Psoas muscle (tissue), 8 donors: ENCODE measurements around the gene OPRL1. TPM values are rescaled to one million over a fixed set of nuclear protein-coding genes. Genes with fewer than 3 reads are reported as not detected.

ENCODE experiments used
- ATAC-seq, 4 donors: fragments of 200-7000 bp; cut with Tn5 transposase; one replicate each; pipeline ENCODE4 v1.9.1; 2020; ENCODE audit warnings: moderate library complexity in 3 of 4, mild to moderate bottlenecking in 2 of 4
- DNase-seq, 2 donors: peaks; one replicate each; pipeline ENCODE4 v3.0.0-alpha.2; 2020
- H3K27ac ChIP-seq: fragments of 200-600 bp; one replicate; pipeline ENCODE4 v1.8.0; 2022
- H3K27me3 ChIP-seq, 3 donors: fragments of 200-600 bp in 1 of 3; one replicate each; pipeline versions ENCODE4 v1.6.1 to v1.8.0; 2013 to 2022; ENCODE audit warnings: low read length in 2 of 3, mild to moderate bottlenecking in 2 of 3, moderate library complexity in 1 of 3; ENCODE audit not compliant: insufficient read depth in 3 of 3
- H3K36me3 ChIP-seq, 2 donors: fragments of 200-600 bp in 1 of 2; one replicate each; pipeline versions ENCODE4 v1.6.1 to v1.8.0; 2013 to 2022; ENCODE audit warnings: low read depth in 1 of 2, mild to moderate bottlenecking in 1 of 2, moderate library complexity in 1 of 2; ENCODE audit not compliant: insufficient read depth in 1 of 2
- H3K4me1 ChIP-seq: fragments of 200-600 bp; one replicate; pipeline ENCODE4 v1.8.0; 2022
- H3K4me3 ChIP-seq: fragments of 200-600 bp; one replicate; pipeline ENCODE4 v1.8.0; 2022; ENCODE audit warnings: mild to moderate bottlenecking
- H3K9me3 ChIP-seq: fragments of 200-600 bp; one replicate; pipeline ENCODE4 v1.8.0; 2022
- WGBS, 3 donors: extraction: QIAGEN DNeasy Blood & Tissue Kit; methylation state at CpG; one replicate each; pipeline versions ENCODE4 v1.1.6 to v1.1.7; 2013; 5-methylcytosine and 5-hydroxymethylcytosine counted together
- intact Hi-C, 2 donors: fragments of 100-400 bp; cut with DNase I; formaldehyde crosslinking; loops; one replicate each; pipeline versions ENCODE4 v1.11.0 to v1.14.2; 2022
- polyA plus RNA-seq, 3 donors: library from polyadenylated mRNA; stranded (reverse); fragments of 200-250 nt; gene quantifications; one replicate each; pipeline ENCODE4 v1.2.3, GENCODE V29; 2013
- total RNA-seq, 4 donors: library from RNA; stranded (reverse); fragmentation: NEBNext Ultra II Directional in 2 of 4; extraction: Animal tissue kit (Norgen Biotek cat#: 25700) in 2 of 4; gene quantifications; one replicate each; pipeline versions ENCODE4 v1.2.1 to v1.2.4, GENCODE V29; 2021 to 2023
- TF ChIP-seq, protein P1 (sequence below): fragments of 200-600 bp; IDR thresholded peaks from one replicate; pipeline ENCODE4 v1.8.0; 2022; ENCODE audit warnings: antibody characterized with exemption
- donor health status: healthy with polysubstance abuse.
- donor health status: DM: no; HTN: no; CAD: no; lungs with moderate emphysema.
- donor health status: Bipolar disorder and iron deficiency.
- donor health status: healthy.
- donor health status: DM: yes; HTN: yes; CAD: no.
- donor health status: DM: no; HTN: no; CAD: no.
- donor health status: DM: no; HTN: no; CAD: no.
- donor health status: DM: yes; HTN: yes; CAD: no.

The OPRL1 gene
- total and polyA plus RNA-seq, 7 donors, result 0.03 to 0.94 (median 0.17) TPM

DNA sequence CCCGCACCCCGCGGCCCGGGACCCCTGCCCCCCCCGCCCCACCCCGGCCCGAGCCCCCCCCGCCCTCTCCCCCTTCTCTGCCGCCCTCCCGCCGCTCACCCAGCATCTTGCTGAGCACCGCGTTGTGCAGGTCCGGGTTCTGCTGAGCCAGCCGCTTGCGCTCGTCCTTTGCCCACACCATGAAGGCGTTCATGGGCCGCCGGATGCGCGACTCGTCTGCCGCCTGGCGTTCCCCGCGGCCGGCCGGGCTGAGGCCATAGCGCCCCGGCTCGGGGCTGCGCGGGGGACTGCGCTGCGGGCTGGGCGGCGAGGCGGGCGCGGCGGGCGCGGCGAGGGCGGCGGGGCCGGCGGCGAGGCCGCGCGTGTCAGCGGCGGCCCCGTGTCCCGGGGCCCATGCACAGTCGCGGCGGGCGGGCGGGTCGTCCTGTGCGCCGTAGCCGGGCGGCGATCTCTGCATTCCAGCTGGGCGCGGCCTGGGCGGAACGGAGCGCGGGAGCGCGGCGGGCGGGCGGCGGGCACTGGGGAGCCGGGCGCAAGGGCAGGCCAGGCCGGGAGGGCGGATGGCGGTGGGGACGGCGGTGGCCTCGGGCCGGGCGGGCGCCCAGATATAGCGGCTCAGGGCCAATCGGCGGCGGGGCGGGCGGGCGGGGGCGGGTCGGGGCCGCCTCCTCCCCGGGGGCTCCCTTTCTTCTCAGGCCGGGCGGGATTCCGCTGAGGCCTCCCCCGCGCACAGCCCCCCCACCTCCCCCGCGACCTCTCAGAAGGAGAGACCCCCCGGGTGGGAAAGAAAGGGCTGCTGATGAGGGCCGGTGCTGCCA lies 30.6 kb upstream of the OPRL1 start, which contains the start of gene SOX18:
SOX18 (minus strand) TSS at position 580 of the 818 bp plus-strand sequence; CDS start at position 457, 123 bp downstream.
- DNase-seq, result no peak
- WGBS, 3 donors, result 1% methylated on average over 24 to 110 of the region's 111 CpGs
- no peaks in the 10 kb centered on the region for H3K36me3 ChIP-seq
- intact Hi-C loops, result no loop called here
- H3K27me3 ChIP-seq, result peaks cover 0 to 74% (median 30%) of the 10 kb centered on the region in 3 donors
- peak within 1 kb of the TSS; percentile 57 for H3K4me3 ChIP-seq
- ATAC-seq, result peak in 2 of 4 donors; percentile 11 to 19
- TF ChIP-seq, protein P1, sequence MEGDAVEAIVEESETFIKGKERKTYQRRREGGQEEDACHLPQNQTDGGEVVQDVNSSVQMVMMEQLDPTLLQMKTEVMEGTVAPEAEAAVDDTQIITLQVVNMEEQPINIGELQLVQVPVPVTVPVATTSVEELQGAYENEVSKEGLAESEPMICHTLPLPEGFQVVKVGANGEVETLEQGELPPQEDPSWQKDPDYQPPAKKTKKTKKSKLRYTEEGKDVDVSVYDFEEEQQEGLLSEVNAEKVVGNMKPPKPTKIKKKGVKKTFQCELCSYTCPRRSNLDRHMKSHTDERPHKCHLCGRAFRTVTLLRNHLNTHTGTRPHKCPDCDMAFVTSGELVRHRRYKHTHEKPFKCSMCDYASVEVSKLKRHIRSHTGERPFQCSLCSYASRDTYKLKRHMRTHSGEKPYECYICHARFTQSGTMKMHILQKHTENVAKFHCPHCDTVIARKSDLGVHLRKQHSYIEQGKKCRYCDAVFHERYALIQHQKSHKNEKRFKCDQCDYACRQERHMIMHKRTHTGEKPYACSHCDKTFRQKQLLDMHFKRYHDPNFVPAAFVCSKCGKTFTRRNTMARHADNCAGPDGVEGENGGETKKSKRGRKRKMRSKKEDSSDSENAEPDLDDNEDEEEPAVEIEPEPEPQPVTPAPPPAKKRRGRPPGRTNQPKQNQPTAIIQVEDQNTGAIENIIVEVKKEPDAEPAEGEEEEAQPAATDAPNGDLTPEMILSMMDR, result no peak
- H3K27ac ChIP-seq, result peak within 1 kb of the TSS; percentile 74
- H3K4me1 ChIP-seq, result no peaks in the 10 kb centered on the region
- no peaks in the 10 kb centered on the region for H3K9me3 ChIP-seq

DNA sequence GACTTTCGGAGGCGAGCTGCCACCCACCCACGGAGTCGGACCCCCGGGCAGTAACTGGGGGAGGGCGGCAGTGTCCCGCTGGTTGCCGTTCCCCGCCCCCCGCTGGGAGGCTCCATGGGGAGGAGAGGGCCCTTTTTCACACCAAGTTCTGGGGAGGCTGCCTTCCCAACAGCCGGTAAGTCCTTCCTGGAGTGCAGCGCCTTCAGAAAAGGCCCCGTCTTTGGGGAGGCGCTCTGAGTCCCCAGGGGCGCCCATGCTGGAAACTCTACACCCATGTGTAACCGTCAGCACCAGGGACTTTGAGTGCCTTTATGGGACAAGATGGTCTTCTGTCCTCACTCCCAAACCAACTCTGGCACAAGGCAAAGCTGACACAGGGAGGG lies 30.0 kb upstream of the OPRL1 start:
- Histone ChIP-seq H3K4me3 (peak overlapping the region; percentile 57), H3K27me3 (peaks cover 0 to 71% (median 30%) of the 10 kb centered on the region in 3 donors), H3K36me3 (no peaks in the 10 kb centered on the region), H3K4me1 (no peaks in the 10 kb centered on the region), H3K9me3 (no peaks in the 10 kb centered on the region), H3K27ac (peak overlapping the region; percentile 74)
- ATAC-seq, result peak in 1 of 4 donors; percentile 16
- DNase-seq, result no peak
- intact Hi-C loops, result no loop called here
- 18 to 26% (median 22%) methylated on average over 10 to 16 of the region's 16 CpGs for WGBS, 3 donors
- TF ChIP-seq, protein P1, result no peak

DNA sequence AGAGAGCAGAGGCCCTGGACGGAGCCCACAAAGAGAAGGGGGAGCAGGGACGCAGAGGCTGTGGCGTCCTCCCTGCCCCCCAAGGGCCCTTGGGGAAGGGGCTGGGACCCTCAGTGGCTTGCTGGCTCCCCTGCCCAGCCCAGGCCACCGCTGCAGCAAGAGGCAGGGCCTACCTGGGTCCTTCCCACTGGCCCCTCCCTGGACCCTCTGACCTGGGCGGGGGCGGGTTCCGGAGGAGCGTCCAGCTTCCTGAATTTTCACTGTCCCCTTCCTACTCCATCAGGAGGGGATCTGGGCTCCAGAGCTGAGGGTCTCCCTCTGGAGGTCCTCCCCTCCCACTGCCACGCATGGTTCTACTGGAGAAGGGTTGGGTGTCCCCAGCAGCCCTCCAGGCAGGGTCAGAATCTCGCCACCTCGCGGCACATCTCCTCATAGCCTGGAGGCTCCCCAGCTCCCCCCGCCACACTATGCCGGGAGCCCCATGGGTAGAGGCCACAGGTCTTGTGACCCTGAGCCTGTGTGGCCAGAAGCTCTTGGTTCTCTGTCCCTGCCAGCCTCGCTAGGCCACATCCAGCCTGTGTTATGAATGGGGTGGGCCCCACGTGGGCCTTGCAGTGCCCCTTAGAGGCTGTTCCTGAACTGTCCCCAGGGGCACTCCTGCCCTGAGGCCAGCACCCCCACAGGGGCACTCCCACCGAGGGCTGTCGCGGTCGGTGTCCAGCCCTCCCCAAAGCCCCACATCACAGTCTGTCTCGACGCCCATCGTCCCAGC lies 29.4 kb upstream of the OPRL1 start:
- H3K4me3 ChIP-seq, result peak overlapping the region; percentile 57
- intact Hi-C loops, result no loop called here
- H3K36me3 ChIP-seq, result no peaks in the 10 kb centered on the region
- H3K27me3 ChIP-seq, result peaks cover 0 to 66% (median 30%) of the 10 kb centered on the region in 3 donors
- TF ChIP-seq, protein P1, result no peak
- no peaks in the 10 kb centered on the region for H3K9me3 ChIP-seq
- ATAC-seq, result peak in 1 of 4 donors; percentile 5
- peak overlapping the region; percentile 74 for H3K27ac ChIP-seq
- no peak for DNase-seq
- H3K4me1 ChIP-seq, result no peaks in the 10 kb centered on the region
- 68 to 72% (median 69%) methylated on average over 23 of the region's 23 CpGs for WGBS, 3 donors

DNA sequence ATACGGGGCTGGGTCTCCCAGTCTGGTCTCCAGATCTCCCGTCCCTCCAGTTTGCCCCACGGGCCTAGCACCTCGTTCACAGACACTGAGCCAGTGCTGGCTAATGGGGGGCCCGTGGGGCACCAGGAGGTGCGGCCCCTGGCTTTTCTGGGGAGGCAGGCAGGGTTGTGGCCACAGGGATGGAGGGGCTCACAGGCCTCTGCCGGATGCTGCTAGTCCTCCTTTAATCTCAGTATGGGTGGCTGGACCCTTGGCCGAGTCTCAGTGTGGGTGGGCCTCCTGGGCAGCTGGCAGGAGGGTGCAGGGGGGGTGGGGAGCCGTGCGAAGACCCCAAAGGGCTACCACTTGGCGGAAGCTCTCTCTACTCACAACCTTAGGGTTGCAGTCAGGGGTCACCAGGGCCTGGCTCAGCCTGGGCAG lies 28.8 kb upstream of the OPRL1 start:
- Histone ChIP-seq H3K27ac (peak overlapping the region; percentile 74), H3K27me3 (peaks cover 0 to 61% (median 28%) of the 10 kb centered on the region in 3 donors), H3K36me3 (no peaks in the 10 kb centered on the region), H3K4me3 (peak overlapping the region; percentile 57), H3K9me3 (no peaks in the 10 kb centered on the region), H3K4me1 (no peaks in the 10 kb centered on the region)
- 66 to 70% (median 66%) methylated on average over 9 to 11 of the region's 11 CpGs for WGBS, 3 donors
- no peak for ATAC-seq
- intact Hi-C loops, result no loop called here
- TF ChIP-seq, protein P1, result no peak
- no peak for DNase-seq
